K562 (cell line): Measurements from ENCODE around the gene ZNF652. TPM values are rescaled to one million over a fixed set of nuclear protein-coding genes. Genes with fewer than 3 reads are reported as not detected.
A peak's percentile ranks its signal among the peaks of the same experiment; 100 is the strongest.

ENCODE experiments used
- ATAC-seq: fragments of 200-7000 bp; cut with Tn5 transposase; 3 replicates; pipeline ENCODE4 v1.9.1; 2020; ENCODE audit warnings: moderate library complexity
- BruUV-seq: library from RNA; stranded (reverse); fragments of 400-500 nt; replicated peaks from 2 replicates; lab custom pipeline; 2021; lab: Mats Ljungman, UMichigan
- CTCF ChIA-PET: fragments of 300-600 bp; formaldehyde crosslinking; extraction: SDS; loops from one replicate; lab custom pipeline; 2021; ENCODE audit warnings: low intra/inter-chr PET ratio; lab: Yijun Ruan, JAX
- POLR2A ChIA-PET: fragments of 300-600, 350-650 bp; sonication (Branson Sonifier 250); formaldehyde crosslinking; extraction: SDS; loops from one replicate; lab custom pipeline; 2021; ENCODE audit warnings: antibody characterized with exemption, inconsistent platforms; lab: Yijun Ruan, JAX
- DNase-seq, 4 experiments: peaks; one replicate each; pipeline versions ENCODE4 v3.0.0 to v3.0.0-alpha.2; 2011 to 2018; ENCODE audit warnings: low spot score in 3 of 4, mixed read lengths in 3 of 4; ENCODE audit errors: extremely low read depth in 1 of 4
- FAIRE-seq: peaks from 2 replicates; lab custom pipeline; 2011; peaks lifted over from hg19 to GRCh38; lab: Jason Lieb, UNC
- H2AFZ ChIP-seq: 2 replicates; pipeline ENCODE4 v1.6.0; 2011; ENCODE audit warnings: low read depth, low read length, control low read depth, inconsistent platforms
- H3K27ac ChIP-seq: fragments of 200-600 bp; 3 replicates; pipeline ENCODE4 v1.8.0; 2011; ENCODE audit warnings: low read depth, mild to moderate bottlenecking, control low read depth, inconsistent platforms, low read length, moderate library complexity, mixed read lengths; ENCODE audit errors: extremely low read depth
- H3K27me3 ChIP-seq, 2 experiments: fragments of 300-600 bp in 1 of 2; 2 replicates in 1 of 2; 3 replicates in 1 of 2; pipeline versions ENCODE4 v1.6.0 to v1.8.0; 2011; ENCODE audit warnings: inconsistent platforms in 2 of 2, low read length in 2 of 2, mild to moderate bottlenecking in 1 of 2, mixed read lengths in 1 of 2, moderate library complexity in 1 of 2; ENCODE audit not compliant: control insufficient read depth in 2 of 2, insufficient read depth in 2 of 2
- H3K36me3 ChIP-seq: fragments of 300-600 bp; 3 replicates; pipeline ENCODE4 v1.8.0; 2011; ENCODE audit warnings: mild to moderate bottlenecking, low read length, inconsistent platforms; ENCODE audit not compliant: control insufficient read depth, insufficient read depth
- H3K4me1 ChIP-seq, 2 experiments: fragments of 200-600 bp in 1 of 2; replicated peaks in 1 of 2; 2 replicates in 1 of 2; 3 replicates in 1 of 2; pipeline versions ENCODE4 v1.5.1 to v1.8.0; 2011; ENCODE audit warnings: inconsistent platforms in 2 of 2, low read length in 2 of 2, mild to moderate bottlenecking in 1 of 2, mixed read lengths in 1 of 2, moderate library complexity in 1 of 2; ENCODE audit not compliant: control insufficient read depth in 2 of 2, insufficient read depth in 2 of 2
- H3K4me2 ChIP-seq: 2 replicates; pipeline ENCODE4 v1.6.1; 2011; ENCODE audit warnings: low read length, control low read depth, inconsistent platforms, mixed read lengths; ENCODE audit not compliant: insufficient read depth
- H3K4me3 ChIP-seq: fragments of 200-600 bp; sonication (generic), shearing (Covaris generic); 2 replicates; pipeline ENCODE4 v1.5.1; 2016; ENCODE audit warnings: control low read depth, inconsistent platforms
- H3K79me2 ChIP-seq: fragments of 200-600 bp; 3 replicates; pipeline ENCODE4 v1.8.0; 2011; ENCODE audit warnings: low read length, inconsistent platforms; ENCODE audit not compliant: control insufficient read depth, insufficient read depth
- H3K9ac ChIP-seq, 2 experiments: 2 replicates each; pipeline versions ENCODE4 v1.6.0 to v1.6.1; 2011; ENCODE audit warnings: low read depth in 2 of 2, low read length in 2 of 2, control low read depth in 1 of 2, inconsistent platforms in 1 of 2, mild to moderate bottlenecking in 1 of 2, mixed read lengths in 1 of 2; ENCODE audit not compliant: insufficient read depth in 1 of 2
- H3K9me1 ChIP-seq: one replicate; pipeline ENCODE4 v1.6.0; 2011; ENCODE audit warnings: inconsistent platforms, mild to moderate bottlenecking, low read length, moderate library complexity; ENCODE audit not compliant: control insufficient read depth, insufficient read depth
- H3K9me3 ChIP-seq: replicated peaks from 2 replicates; pipeline ENCODE4 v1.5.1; 2011; ENCODE audit warnings: low read depth, low read length, inconsistent platforms; ENCODE audit not compliant: control insufficient read depth, insufficient read depth
- H4K20me1 ChIP-seq: replicated peaks from 2 replicates; pipeline ENCODE4 v1.6.1; 2011; ENCODE audit warnings: low read length, inconsistent platforms, mixed read lengths; ENCODE audit not compliant: control insufficient read depth, insufficient read depth
- ARID3A ChIP-seq: IDR thresholded peaks from 2 replicates; pipeline ENCODE4 v1.6.1; 2012; ENCODE audit warnings: low read depth, low read length, improper control_type of control experiment, borderline replicate concordance
- ARID4B ChIP-seq: sonication (generic); formaldehyde crosslinking; IDR thresholded peaks from 2 replicates; pipeline ENCODE4 v1.8.0; 2022; ENCODE audit warnings: mild to moderate bottlenecking, missing genetic modification reagents
- CBX8 ChIP-seq: fragments of 200-600 bp; sonication (generic); IDR thresholded peaks from 2 replicates; pipeline ENCODE4 v1.6.1; 2012; ENCODE audit warnings: borderline replicate concordance, mixed run types, low read depth, mild to moderate bottlenecking, moderate library complexity, mixed read lengths, low read length, control low read depth, inconsistent platforms; ENCODE audit not compliant: poor library complexity, severe bottlenecking; ENCODE audit errors: extremely low read depth
- GTF2F1 ChIP-seq: IDR thresholded peaks from 2 replicates; pipeline ENCODE4 v1.6.1; 2011; ENCODE audit warnings: low read depth, low read length, improper control_type of control experiment
- HMBOX1 ChIP-seq: sonication (generic); IDR thresholded peaks from 2 replicates; pipeline ENCODE4 v1.6.1; 2016
- KLF6 ChIP-seq: fragments of 250-450 bp; sonication (Bioruptor Pico); IDR thresholded peaks from 2 replicates; pipeline ENCODE4 v1.4.0; 2020; ENCODE audit warnings: mild to moderate bottlenecking, moderate library complexity, borderline replicate concordance
- RCOR1 ChIP-seq, 2 experiments: IDR thresholded peaks; 2 replicates each; pipeline ENCODE4 v1.6.1; 2012; ENCODE audit warnings: low read depth in 2 of 2, low read length in 2 of 2, borderline replicate concordance in 1 of 2, improper control_type of control experiment in 1 of 2
- ZNF408 ChIP-seq: fragments of 250-450 bp; sonication (Bioruptor Pico); IDR thresholded peaks from 2 replicates; pipeline ENCODE4 v1.4.0; 2020; ENCODE audit warnings: low read depth, mild to moderate bottlenecking, moderate library complexity
- WGBS: fragments of 100-300 bp; shearing (Covaris generic); methylation state at CpG from one replicate; pipeline ENCODE4 v1.1.6; 2016; ENCODE audit warnings: low coverage, mixed read lengths; ENCODE audit not compliant: insufficient coverage; ENCODE audit errors: missing lambda C conversion rate; 5-methylcytosine and 5-hydroxymethylcytosine counted together
- in situ Hi-C: fragments of 300-500 bp; cut with MboI; formaldehyde crosslinking; loops from 4 replicates; pipeline ENCODE4 v1.15.0; 2018; ENCODE audit warnings: inconsistent platforms, mixed read lengths
- intact Hi-C: fragments of 100-400 bp; cut with micrococcal nuclease; formaldehyde crosslinking; loops from 2 replicates; pipeline ENCODE4 v1.14.2; 2022
- polyA plus RNA-seq, 8 experiments: library from polyadenylated mRNA; depleted of rRNA in 4 of 8; stranded (reverse) in 5 of 8; unstranded in 3 of 8; fragments of >200 nt; fragmentation: Nextera tagmentation in 2 of 8; fragmentation: Illumina TruSeq in 1 of 8; extraction: Ambion mirVana in 2 of 8; extraction: Trizol in 1 of 8; gene quantifications; 2 replicates each; pipeline versions ENCODE4 v1.2.1 to v1.2.3, GENCODE V29; 2011 to 2014; ENCODE audit warnings: inconsistent platforms in 1 of 8, missing spikeins in 1 of 8
- total RNA-seq, 7 experiments: library from RNA; depleted of rRNA in 6 of 7; stranded (reverse); fragments of >200 nt in 6 of 7; fragmentation: Illumina TruSeq in 2 of 7; extraction: Trizol in 2 of 7; gene quantifications; 2 replicates each; pipeline versions ENCODE4 v1.2.1 to v1.2.3, GENCODE V29; 2011 to 2021; ENCODE audit warnings: low replicate concordance in 1 of 7

Gene ZNF652
- total and polyA plus RNA-seq, 9 of the 15 experiments (the other 6 are each of a cell fraction or from before 2014, with no cell fraction given) = 5.1 to 15.5 (median 7.8) TPM

GRCh38 chr17:49358641-49359247 is 3.3 kb downstream of the ZNF652 start:
- H3K27ac ChIP-seq = no peak overlapping the region

More at GRCh38 chr17:49358641-49359247, 3.3 kb downstream of the ZNF652 start:
- no peaks in the 10 kb centered on the region for H3K27me3 ChIP-seq
- H3K4me2 ChIP-seq = no peak overlapping the region
- H4K20me1 ChIP-seq = no peaks in the 10 kb centered on the region; the same call in 1 of the 2 replicates
- TF ChIP-seq RCOR1 (IDR thresholded peaks at IDR 0.05; ENCODE audit: borderline replicate concordance in 1 of 2, low read depth in 2 of 2, low read length in 2 of 2) (no peak), KLF6 (CRISPR knock-in tag) (no peak), GTF2F1 (no peak), HMBOX1 (peak; percentile 94), ZNF408 (CRISPR knock-in tag) (no peak), ARID3A (no peak), CBX8 (no peak), ARID4B (CRISPR knock-in tag) (no peak)
- intact Hi-C loops = no loop called here
- POLR2A ChIA-PET = interaction anchor here (0.5 to 1.5 kb wide), 4 partner anchors 12 to 1536 kb away, joined by 3 to 7 read pairs (median 4); no protein-coding TSS in a partner anchor
- no peak overlapping the region for H3K4me3 ChIP-seq
- no TSS peak for BruUV-seq
- H3K36me3 ChIP-seq = no peaks in the 10 kb centered on the region
- peaks cover 15 to 35% of the 10 kb centered on the region in 2 experiments; a peak in 4 of 5 replicates for H3K4me1 ChIP-seq
- in situ Hi-C loops = no loop called here
- CTCF ChIA-PET = no interaction called here
- H2AFZ ChIP-seq = no peak overlapping the region
- 29% methylated on average over 4 of the region's 4 CpGs for WGBS
- no peaks in the 10 kb centered on the region for H3K9me1 ChIP-seq
- DNase-seq (peak in 1 of 4 experiments; percentile 30), FAIRE-seq (peak; percentile 54), ATAC-seq (no peak)
- peaks cover 53% of the 10 kb centered on the region for H3K79me2 ChIP-seq
- H3K9ac ChIP-seq = no peak overlapping the region
- no peaks in the 10 kb centered on the region for H3K9me3 ChIP-seq
